Stimulated activated memory B cell treated with anti-CD40 and anti-IgM and Interleukin-4, amounts not matched to agents 10 μg/mL and 1 μg/mL and 100 μg/mL, for 72 hours (primary cell): ENCODE results near the gene FRK.
"Not testable (repeated sequence)": the region's sequence is repeated elsewhere in the genome, so short reads cannot be mapped to it uniquely, and the experiment has no call there.

Experiments
- ATAC-seq: fragments of 150-1000 bp; cut with Tn5 transposase; 2 replicates; pipeline ENCODE4 v1.10.0; 2021
- H3K27ac Mint-ChIP-seq: one replicate; pipeline ENCODE4 v1.8.0; 2022; ENCODE audit warnings: mild to moderate bottlenecking, mixed read lengths
- H3K27me3 Mint-ChIP-seq: one replicate; pipeline ENCODE4 v1.8.0; 2022; ENCODE audit warnings: mixed read lengths
- H3K36me3 Mint-ChIP-seq: one replicate; pipeline ENCODE4 v1.8.0; 2022; ENCODE audit warnings: mixed read lengths
- H3K4me1 Mint-ChIP-seq: one replicate; pipeline ENCODE4 v1.8.0; 2022; ENCODE audit warnings: mixed read lengths
- H3K4me3 Mint-ChIP-seq: one replicate; pipeline ENCODE4 v1.8.0; 2022; ENCODE audit warnings: mild to moderate bottlenecking, moderate library complexity, mixed read lengths
- H3K9me3 Mint-ChIP-seq: one replicate; pipeline ENCODE4 v1.8.0; 2022; ENCODE audit warnings: mixed read lengths

FRK gene

GRCh38 chr6:115928000-115928399 lies 132.7 kb downstream of the FRK start:
- not testable (repeated sequence) for H3K9me3 Mint-ChIP-seq, H3K4me1 Mint-ChIP-seq, H3K36me3 Mint-ChIP-seq, H3K27ac Mint-ChIP-seq, H3K27me3 Mint-ChIP-seq, H3K4me3 Mint-ChIP-seq, ATAC-seq

- H3K36me3 Mint-ChIP-seq, result no peaks in the 10 kb centered on the region
- no peaks in the 10 kb centered on the region for H3K4me1 Mint-ChIP-seq
- H3K9me3 Mint-ChIP-seq, result no peaks in the 10 kb centered on the region
- no peak overlapping the region for H3K27ac Mint-ChIP-seq
- H3K4me3 Mint-ChIP-seq, result no peak overlapping the region
- H3K27me3 Mint-ChIP-seq, result no peaks in the 10 kb centered on the region
- no peak for ATAC-seq
These were observed 137.7 kb downstream of the FRK start for GRCh38 chr6:115922971-115923370.

- Mint-ChIP-seq H3K27ac (no peak overlapping the region), H3K27me3 (peaks cover 17% of the 10 kb centered on the region), H3K9me3 (no peaks in the 10 kb centered on the region), H3K4me1 (no peaks in the 10 kb centered on the region), H3K4me3 (no peak overlapping the region), H3K36me3 (no peaks in the 10 kb centered on the region)
- ATAC-seq, result no peak
These were observed 146.6 kb downstream of the FRK start for GRCh38 chr6:115914098-115914497.

- H3K36me3 Mint-ChIP-seq, result no peaks in the 10 kb centered on the region
- peaks cover 10% of the 10 kb centered on the region for H3K27me3 Mint-ChIP-seq
- no peaks in the 10 kb centered on the region for H3K4me1 Mint-ChIP-seq
- ATAC-seq, result no peak
- no peak overlapping the region for H3K27ac Mint-ChIP-seq
- H3K4me3 Mint-ChIP-seq, result no peak overlapping the region
- no peaks in the 10 kb centered on the region for H3K9me3 Mint-ChIP-seq
These were observed 150.7 kb downstream of the FRK start for GRCh38 chr6:115909923-115910546.

GRCh38 chr6:115908906-115909559 lies 151.7 kb downstream of the FRK start:
- Mint-ChIP-seq H3K27ac (no peak overlapping the region), H3K4me3 (no peak overlapping the region), H3K4me1 (no peaks in the 10 kb centered on the region), H3K9me3 (no peaks in the 10 kb centered on the region), H3K36me3 (no peaks in the 10 kb centered on the region), H3K27me3 (peaks cover 6% of the 10 kb centered on the region)
- ATAC-seq, result no peak

- no peaks in the 10 kb centered on the region for H3K27me3 Mint-ChIP-seq
- ATAC-seq, result no peak
- H3K4me3 Mint-ChIP-seq, result no peak overlapping the region
- no peaks in the 10 kb centered on the region for H3K9me3 Mint-ChIP-seq
- H3K4me1 Mint-ChIP-seq, result no peaks in the 10 kb centered on the region
- H3K27ac Mint-ChIP-seq, result no peak overlapping the region
- H3K36me3 Mint-ChIP-seq, result no peaks in the 10 kb centered on the region
These were observed 155.2 kb downstream of the FRK start for GRCh38 chr6:115905471-115905870.

GRCh38 chr6:115902436-115902835 lies 158.3 kb downstream of the FRK start:
- no peaks in the 10 kb centered on the region for H3K27me3 Mint-ChIP-seq
- no peaks in the 10 kb centered on the region for H3K9me3 Mint-ChIP-seq
- no peak overlapping the region for H3K4me3 Mint-ChIP-seq
- no peak for ATAC-seq
- no peak overlapping the region for H3K27ac Mint-ChIP-seq
- no peaks in the 10 kb centered on the region for H3K36me3 Mint-ChIP-seq
- no peaks in the 10 kb centered on the region for H3K4me1 Mint-ChIP-seq

GRCh38 chr6:115901896-115902295 lies 158.8 kb downstream of the FRK start:
- Mint-ChIP-seq H3K9me3 (no peaks in the 10 kb centered on the region), H3K27me3 (no peaks in the 10 kb centered on the region), H3K36me3 (no peaks in the 10 kb centered on the region), H3K27ac (no peak overlapping the region), H3K4me3 (no peak overlapping the region), H3K4me1 (no peaks in the 10 kb centered on the region)
- ATAC-seq, result no peak

GRCh38 chr6:115899730-115900282 lies 160.9 kb downstream of the FRK start:
- no peaks in the 10 kb centered on the region for H3K9me3 Mint-ChIP-seq
- peak; percentile 31 for ATAC-seq
- H3K4me3 Mint-ChIP-seq, result no peak overlapping the region
- no peaks in the 10 kb centered on the region for H3K4me1 Mint-ChIP-seq
- no peaks in the 10 kb centered on the region for H3K36me3 Mint-ChIP-seq
- no peaks in the 10 kb centered on the region for H3K27me3 Mint-ChIP-seq
- H3K27ac Mint-ChIP-seq, result no peak overlapping the region

- H3K4me1 Mint-ChIP-seq, result no peaks in the 10 kb centered on the region
- H3K4me3 Mint-ChIP-seq, result no peak overlapping the region
- no peaks in the 10 kb centered on the region for H3K9me3 Mint-ChIP-seq
- no peak for ATAC-seq
- H3K27ac Mint-ChIP-seq, result no peak overlapping the region
- H3K27me3 Mint-ChIP-seq, result peaks cover 10% of the 10 kb centered on the region
- no peaks in the 10 kb centered on the region for H3K36me3 Mint-ChIP-seq
These were observed 162.4 kb downstream of the FRK start for GRCh38 chr6:115898246-115898645.

GRCh38 chr6:115896538-115897129 lies 164.1 kb downstream of the FRK start:
- H3K27me3 Mint-ChIP-seq, result peaks cover 10% of the 10 kb centered on the region

GRCh38 chr6:115894426-115894992 lies 166.2 kb downstream of the FRK start:
- Mint-ChIP-seq H3K9me3 (no peaks in the 10 kb centered on the region), H3K4me1 (no peaks in the 10 kb centered on the region), H3K27me3 (peaks cover 10% of the 10 kb centered on the region), H3K36me3 (no peaks in the 10 kb centered on the region), H3K27ac (no peak overlapping the region), H3K4me3 (no peak overlapping the region)
- no peak for ATAC-seq

More at GRCh38 chr6:115896538-115897129, 164.1 kb downstream of the FRK start:
- H3K9me3 Mint-ChIP-seq, result no peaks in the 10 kb centered on the region
- H3K36me3 Mint-ChIP-seq, result no peaks in the 10 kb centered on the region
- H3K4me1 Mint-ChIP-seq, result no peaks in the 10 kb centered on the region
- ATAC-seq, result no peak
- no peak overlapping the region for H3K27ac Mint-ChIP-seq
- no peak overlapping the region for H3K4me3 Mint-ChIP-seq

GRCh38 chr6:115891750-115892149 lies 168.9 kb downstream of the FRK start:
- ATAC-seq, result no peak
- Mint-ChIP-seq H3K27me3 (peaks cover 10% of the 10 kb centered on the region), H3K4me1 (no peaks in the 10 kb centered on the region), H3K36me3 (no peaks in the 10 kb centered on the region), H3K9me3 (no peaks in the 10 kb centered on the region), H3K27ac (no peak overlapping the region), H3K4me3 (no peak overlapping the region)

GRCh38 chr6:115891111-115891669 lies 169.5 kb downstream of the FRK start:
- no peaks in the 10 kb centered on the region for H3K9me3 Mint-ChIP-seq
- H3K27ac Mint-ChIP-seq, result no peak overlapping the region
- no peaks in the 10 kb centered on the region for H3K36me3 Mint-ChIP-seq
- H3K27me3 Mint-ChIP-seq, result peaks cover 10% of the 10 kb centered on the region
- no peaks in the 10 kb centered on the region for H3K4me1 Mint-ChIP-seq
- no peak overlapping the region for H3K4me3 Mint-ChIP-seq
- ATAC-seq, result peak; percentile 64

- Mint-ChIP-seq H3K27me3 (peaks cover 10% of the 10 kb centered on the region), H3K27ac (no peak overlapping the region), H3K4me1 (no peaks in the 10 kb centered on the region), H3K9me3 (no peaks in the 10 kb centered on the region), H3K4me3 (no peak overlapping the region), H3K36me3 (no peaks in the 10 kb centered on the region)
- ATAC-seq, result no peak
These were observed 170.5 kb downstream of the FRK start for GRCh38 chr6:115890238-115890637.
